Measurements from ENCODE around the gene HOXB5. TPM values are rescaled to one million over a fixed set of nuclear protein-coding genes. Genes with fewer than 3 reads are reported as not detected.

The HOXB5 gene
- total RNA-seq, 1 experiment from 2014 or later, result not detected

GRCh38 chr17:48588074-48588415 is 5.5 kb downstream of the HOXB5 start:
- no peaks in the 10 kb centered on the region for H3K9me3 ChIP-seq (ENCODE audit: control insufficient read depth, low read depth, low read length)
- Mint-ChIP-seq H3K4me1 (peaks cover 13 to 27% of the 10 kb centered on the region in 2 experiments), H3K27ac (no peak overlapping the region), H3K9me3 (peaks cover 7 to 14% of the 10 kb centered on the region in 2 experiments; a peak in 3 of 5 replicates), H3K27me3 (ENCODE audit: low read depth) (peaks cover 100% of the 10 kb centered on the region), H3K4me3 (no peak overlapping the region), H3K36me3 (ENCODE audit: insufficient read depth in 1 of 3, low read depth in 3 of 3) (no peaks in the 10 kb centered on the region; a peak in 1 of 7 replicates)
- H4K5ac ChIP-seq (ENCODE audit: insufficient read length, low read depth, low read length), result no peak overlapping the region
- WGBS (ENCODE audit: extremely low coverage, insufficient read length, low lambda C conversion rate), result no CpG with 5 or more reads among the region's 2 CpGs
- no peak overlapping the region for H3K56ac ChIP-seq (ENCODE audit: insufficient read length, low read depth, low read length)
- H3K79me1 ChIP-seq (ENCODE audit: insufficient read depth, low read depth, low read length, poor library complexity, severe bottlenecking), result no peaks in the 10 kb centered on the region
- H4K20me1 ChIP-seq (ENCODE audit: control insufficient read depth, insufficient read depth, insufficient read length), result no peaks in the 10 kb centered on the region
- H3K23me2 ChIP-seq (ENCODE audit: insufficient read length, low read depth, low read length, poor library complexity, severe bottlenecking), result peaks cover 3% of the 10 kb centered on the region
- no peak overlapping the region for H3T11ph ChIP-seq (ENCODE audit: low read length)
- H4K8ac ChIP-seq (replicated peaks; ENCODE audit: insufficient read length, low read depth, low read length), result no peak overlapping the region
- no peak overlapping the region for H2BK12ac ChIP-seq (ENCODE audit: insufficient read length, low read depth, low read length)
- no peak for DNase-seq
- H3K27me3 ChIP-seq (ENCODE audit: insufficient read depth, low read length), result peaks cover 100% of the 10 kb centered on the region
- H3K79me2 ChIP-seq (ENCODE audit: insufficient read depth, low read length), result no peaks in the 10 kb centered on the region
- no peak overlapping the region for H3K4me2 ChIP-seq (ENCODE audit: insufficient read depth, insufficient read length, low read length)
- no peak overlapping the region for H3K4ac ChIP-seq (ENCODE audit: low read depth, low read length)
- H3K4me1 ChIP-seq (ENCODE audit: insufficient read depth, low read length), result no peaks in the 10 kb centered on the region
- no peak overlapping the region for H3K18ac ChIP-seq (ENCODE audit: insufficient read length, low read depth, low read length)
- H3K14ac ChIP-seq (ENCODE audit: insufficient read depth, low read length), result no peak overlapping the region
- no peak overlapping the region for H2BK15ac ChIP-seq (ENCODE audit: low read depth, low read length)
- H3K27ac ChIP-seq (ENCODE audit: insufficient read length, low read depth, low read length), result no peak overlapping the region
- H3K9ac ChIP-seq (ENCODE audit: extremely low read depth, insufficient read length, low read length), result no peak overlapping the region
- no peak overlapping the region for H2BK20ac ChIP-seq (ENCODE audit: low read depth, low read length, poor library complexity, severe bottlenecking)
- H2AFZ ChIP-seq (ENCODE audit: low read length), result no peak overlapping the region
- no peak overlapping the region for H2AK5ac ChIP-seq (ENCODE audit: insufficient read length, low read length)
- no peak overlapping the region for H2BK120ac ChIP-seq (ENCODE audit: low read depth, low read length, poor library complexity, severe bottlenecking)
- H4K91ac ChIP-seq (ENCODE audit: insufficient read length, low read depth, low read length), result no peak overlapping the region
- no peak overlapping the region for H3K23ac ChIP-seq (ENCODE audit: insufficient read length, low read depth, low read length)
- no peak for TF ChIP-seq CTCF (conservative IDR thresholded peaks at IDR 0.05)
- H2BK5ac ChIP-seq (ENCODE audit: insufficient read length, low read length), result no peak overlapping the region
